Measurements from ENCODE around the gene MYO1H.

The MYO1H gene

GRCh38 chr12:109432431-109432830 lies 84.7 kb downstream of the MYO1H start:
- no peak for TF ChIP-seq GABPA (IDR thresholded peaks at IDR 0.05; ENCODE audit: low read depth)
- TF ChIP-seq REST (IDR thresholded peaks at IDR 0.05; ENCODE audit: insufficient replicate concordance, low read depth) = no peak
- no peak for TF ChIP-seq POLR2AphosphoS5 (IDR thresholded peaks at IDR 0.05; ENCODE audit: low read depth)
- no peak for TF ChIP-seq CTCF (IDR thresholded peaks at IDR 0.05; ENCODE audit: insufficient read depth, low read length)
- TF ChIP-seq SPI1 (IDR thresholded peaks at IDR 0.05; ENCODE audit: borderline replicate concordance, low read depth) = no peak
- H3K27me3 ChIP-seq (ENCODE audit: insufficient read depth, poor library complexity, severe bottlenecking) = no peaks in the 10 kb centered on the region
- H3K27ac ChIP-seq (replicated peaks) = no peak overlapping the region
- no peak for DNase-seq (ENCODE audit: low read depth in 1 of 2, low spot score in 1 of 2)
- H3K4me3 ChIP-seq (replicated peaks; ENCODE audit: insufficient read depth, low read length) = no peak overlapping the region

- Histone ChIP-seq H3K27ac (replicated peaks) (no peak overlapping the region), H3K4me3 (replicated peaks; ENCODE audit: insufficient read depth, low read length) (no peak overlapping the region)
- TF ChIP-seq SPI1 (IDR thresholded peaks at IDR 0.05; ENCODE audit: borderline replicate concordance, low read depth) = no peak
- no peak for TF ChIP-seq REST (IDR thresholded peaks at IDR 0.05; ENCODE audit: insufficient replicate concordance, low read depth)
- TF ChIP-seq CTCF (IDR thresholded peaks at IDR 0.05; ENCODE audit: insufficient read depth, low read length) = peak; percentile 92
These were observed 85.2 kb downstream of the MYO1H start for GRCh38 chr12:109432842-109433304.

GRCh38 chr12:109433618-109434017 lies 85.9 kb downstream of the MYO1H start:
- no peaks in the 10 kb centered on the region for H3K27me3 ChIP-seq (ENCODE audit: insufficient read depth, poor library complexity, severe bottlenecking)
- DNase-seq (ENCODE audit: low read depth in 1 of 2, low spot score in 1 of 2) = no peak
- TF ChIP-seq GABPA (IDR thresholded peaks at IDR 0.05; ENCODE audit: low read depth) (no peak), CTCF (IDR thresholded peaks at IDR 0.05; ENCODE audit: insufficient read depth, low read length) (peak; percentile 14)
- H3K4me3 ChIP-seq (replicated peaks; ENCODE audit: insufficient read depth, low read length) = no peak overlapping the region
- H3K27ac ChIP-seq (replicated peaks) = no peak overlapping the region

More at GRCh38 chr12:109432842-109433304, 85.2 kb downstream of the MYO1H start:
- no peaks in the 10 kb centered on the region for H3K27me3 ChIP-seq (ENCODE audit: insufficient read depth, poor library complexity, severe bottlenecking)
- peak; percentile 42 to 81 for DNase-seq (ENCODE audit: low read depth in 1 of 2, low spot score in 1 of 2)

GRCh38 chr12:109434582-109434981 lies 86.9 kb downstream of the MYO1H start:
- TF ChIP-seq SPI1 (IDR thresholded peaks at IDR 0.05; ENCODE audit: borderline replicate concordance, low read depth) (no peak), REST (IDR thresholded peaks at IDR 0.05; ENCODE audit: insufficient replicate concordance, low read depth) (no peak), POLR2AphosphoS5 (IDR thresholded peaks at IDR 0.05; ENCODE audit: low read depth) (no peak), CTCF (IDR thresholded peaks at IDR 0.05; ENCODE audit: insufficient read depth, low read length) (no peak), GABPA (IDR thresholded peaks at IDR 0.05; ENCODE audit: low read depth) (no peak)
- no peak for DNase-seq (ENCODE audit: low read depth in 1 of 2, low spot score in 1 of 2)

More at GRCh38 chr12:109434582-109434981, 86.9 kb downstream of the MYO1H start:
- Histone ChIP-seq H3K4me3 (replicated peaks; ENCODE audit: insufficient read depth, low read length) (no peak overlapping the region), H3K27me3 (ENCODE audit: insufficient read depth, poor library complexity, severe bottlenecking) (no peaks in the 10 kb centered on the region), H3K27ac (replicated peaks) (no peak overlapping the region)
